HG02623 (cell line): ENCODE measurements around the gene GP9.
"Not testable (repeated sequence)": the region's sequence is repeated elsewhere in the genome, so short reads cannot be mapped to it uniquely, and the experiment has no call there.

ENCODE experiments used
- ATAC-seq: cut with Tn5 transposase; IDR thresholded peaks from one replicate; pipeline ENCODE4 v1.9.1; 2021; ENCODE audit warnings: moderate library complexity; ENCODE audit not compliant: unreplicated experiment

The GP9 gene

GRCh38 chr3:129106866-129107565 lies 46.4 kb downstream of the GP9 start:
- no peak for ATAC-seq

GRCh38 chr3:129107793-129108192 lies 47.2 kb downstream of the GP9 start:
- ATAC-seq: no peak

GRCh38 chr3:129111076-129111780 lies 50.6 kb downstream of the GP9 start:
- not testable (repeated sequence) for ATAC-seq
